IMR-90 (cell line): Measurements from ENCODE around the gene OPHN1. TPM values are rescaled to one million over a fixed set of nuclear protein-coding genes. Genes with fewer than 3 reads are reported as not detected.

Experiments used
- ATAC-seq: fragments of 200-7000 bp; cut with Tn5 transposase; 2 replicates; pipeline ENCODE4 v1.9.1; 2020; ENCODE audit warnings: low read depth, mild to moderate bottlenecking, moderate library complexity
- BruUV-seq: library from RNA; stranded (reverse); fragments of 400-500 nt; replicated peaks from 2 replicates; lab custom pipeline; 2021; lab: Mats Ljungman, UMichigan
- CTCF ChIA-PET: fragments of 300-600 bp; formaldehyde crosslinking; extraction: SDS; loops from one replicate; lab custom pipeline; 2021; ENCODE audit warnings: antibody characterized with exemption; lab: Yijun Ruan, JAX
- POLR2A ChIA-PET: fragments of 300-600 bp; sonication (Branson Sonifier 250); formaldehyde crosslinking; loops from one replicate; lab custom pipeline; 2022; ENCODE audit warnings: antibody characterized with exemption; ENCODE audit not compliant: unreplicated experiment; lab: Charles Lee
- DNase-seq: peaks from one replicate; pipeline ENCODE4 v3.0.0; 2013
- H2AFZ ChIP-seq: replicated peaks from 2 replicates; pipeline ENCODE3; 2013; ENCODE audit warnings: low read length, mild to moderate bottlenecking; ENCODE audit not compliant: poor library complexity
- H2AK5ac ChIP-seq: 2 replicates; pipeline ENCODE4 v1.6.1; 2013; ENCODE audit warnings: low read depth, low read length, inconsistent platforms
- H2AK9ac ChIP-seq: replicated peaks from 2 replicates; pipeline ENCODE3; 2013; ENCODE audit warnings: mild to moderate bottlenecking, low read depth, low read length, moderate library complexity; ENCODE audit not compliant: poor library complexity
- H2BK120ac ChIP-seq: 2 replicates; pipeline ENCODE4 v1.6.1; 2013; ENCODE audit warnings: low read depth, low read length, inconsistent platforms
- H2BK15ac ChIP-seq: 3 replicates; pipeline ENCODE4 v1.6.1; 2013; ENCODE audit warnings: low read depth, low read length, inconsistent platforms
- H2BK20ac ChIP-seq: 2 replicates; pipeline ENCODE4 v1.6.1; 2013; ENCODE audit warnings: low read depth, mild to moderate bottlenecking, inconsistent platforms, low read length, moderate library complexity
- H2BK5ac ChIP-seq: 2 replicates; pipeline ENCODE4 v1.6.1; 2013; ENCODE audit warnings: mild to moderate bottlenecking, low read depth, low read length, inconsistent platforms; ENCODE audit not compliant: poor library complexity, severe bottlenecking
- H3K14ac ChIP-seq: replicated peaks from 2 replicates; pipeline ENCODE4 v1.6.1; 2013; ENCODE audit warnings: low read depth, low read length, inconsistent platforms
- H3K18ac ChIP-seq: 2 replicates; pipeline ENCODE4 v1.6.1; 2013; ENCODE audit warnings: low read depth, low read length, control low read depth
- H3K23ac ChIP-seq: 2 replicates; pipeline ENCODE4 v1.6.1; 2013; ENCODE audit warnings: low read depth, low read length, inconsistent platforms
- H3K27ac ChIP-seq: 2 replicates; pipeline ENCODE4 v1.5.1; 2013; ENCODE audit warnings: mild to moderate bottlenecking, control low read depth, low read length; ENCODE audit not compliant: insufficient read depth
- H3K27me3 ChIP-seq: 2 replicates; pipeline ENCODE4 v1.6.1; 2013; ENCODE audit warnings: low read length; ENCODE audit not compliant: control insufficient read depth, insufficient read depth
- H3K36me3 ChIP-seq: 2 replicates; pipeline ENCODE4 v1.6.1; 2013; ENCODE audit warnings: low read length, mixed read lengths; ENCODE audit not compliant: control insufficient read depth, insufficient read depth
- H3K4ac ChIP-seq: 2 replicates; pipeline ENCODE4 v1.6.1; 2013; ENCODE audit warnings: low read depth, low read length, inconsistent platforms
- H3K4me1 ChIP-seq: 2 replicates; pipeline ENCODE4 v1.6.1; 2013; ENCODE audit warnings: low read length, mixed read lengths; ENCODE audit not compliant: control insufficient read depth, insufficient read depth
- H3K4me2 ChIP-seq: 2 replicates; pipeline ENCODE4 v1.6.1; 2013; ENCODE audit warnings: low read depth, mild to moderate bottlenecking, control low read depth, low read length, moderate library complexity
- H3K4me3 ChIP-seq: 2 replicates; pipeline ENCODE4 v1.5.1; 2013; ENCODE audit warnings: low read depth, mild to moderate bottlenecking, control low read depth, low read length, moderate library complexity; ENCODE audit not compliant: insufficient read depth
- H3K56ac ChIP-seq: 2 replicates; pipeline ENCODE4 v1.6.1; 2013; ENCODE audit warnings: low read length, inconsistent platforms; ENCODE audit not compliant: insufficient read depth; ENCODE audit errors: extremely low read depth
- H3K79me1 ChIP-seq, 2 experiments: 2 replicates each; pipeline ENCODE4 v1.6.1; 2013; ENCODE audit warnings: low read length in 2 of 2, inconsistent platforms in 1 of 2, low read depth in 1 of 2
- H3K9ac ChIP-seq: 2 replicates; pipeline ENCODE4 v1.6.1; 2013; ENCODE audit warnings: low read depth, low read length, control low read depth
- H3K9me1 ChIP-seq: 2 replicates; pipeline ENCODE4 v1.6.1; 2013; ENCODE audit warnings: low read length, inconsistent platforms; ENCODE audit not compliant: insufficient read depth
- H3K9me3 ChIP-seq: 2 replicates; pipeline ENCODE4 v1.6.1; 2013; ENCODE audit warnings: low read length; ENCODE audit not compliant: control insufficient read depth, insufficient read depth
- H4K20me1 ChIP-seq: 2 replicates; pipeline ENCODE4 v1.6.1; 2013; ENCODE audit warnings: low read length, inconsistent platforms; ENCODE audit not compliant: insufficient read depth
- H4K5ac ChIP-seq: 2 replicates; pipeline ENCODE4 v1.6.1; 2013; ENCODE audit warnings: mild to moderate bottlenecking, low read depth, low read length, control low read depth
- H4K8ac ChIP-seq, 2 experiments: 2 replicates each; pipeline ENCODE4 v1.6.1; 2013; ENCODE audit warnings: low read depth in 2 of 2, low read length in 2 of 2, control low read depth in 1 of 2, inconsistent platforms in 1 of 2
- H4K91ac ChIP-seq: 2 replicates; pipeline ENCODE4 v1.6.1; 2013; ENCODE audit warnings: low read depth, low read length, inconsistent platforms; ENCODE audit not compliant: insufficient read depth
- CEBPB ChIP-seq: IDR thresholded peaks from 2 replicates; pipeline ENCODE4 v1.6.1; 2012; ENCODE audit warnings: low read depth, low read length, improper control_type of control experiment
- WGBS, 2 experiments: methylation state at CpG; one replicate each; pipeline versions ENCODE4 v1.1.5 to v1.1.7; 2013; ENCODE audit warnings: missing lambda C conversion rate in 2 of 2; ENCODE audit not compliant: insufficient read length in 1 of 2; ENCODE audit errors: extremely low coverage in 2 of 2; 5-methylcytosine and 5-hydroxymethylcytosine counted together
- dilution Hi-C: fragments of 300-500 bp; cut with HindIII; formaldehyde crosslinking; loops from one replicate; pipeline ENCODE4 v1.14.3; 2018; ENCODE audit warnings: low sequenced_read_pairs; ENCODE audit not compliant: unreplicated experiment
- in situ Hi-C: fragments of 300-500 bp; cut with MboI; formaldehyde crosslinking; loops from 3 replicates; pipeline ENCODE4 v1.14.3; 2019; ENCODE audit warnings: low sequenced_read_pairs, inconsistent platforms, mixed read lengths
- intact Hi-C: fragments of 100-400 bp; cut with micrococcal nuclease; formaldehyde crosslinking; loops from 2 replicates; pipeline ENCODE4 v1.10.0; 2022
- polyA plus RNA-seq, 3 experiments: library from polyadenylated mRNA; depleted of rRNA; stranded (reverse); fragments of >200 nt; gene quantifications; 2 replicates each; pipeline ENCODE4 v1.2.3, GENCODE V29; 2012; ENCODE audit warnings: low replicate concordance in 1 of 3
- total RNA-seq: library from RNA; depleted of rRNA; stranded (reverse); fragments of >200 nt; gene quantifications from 2 replicates; pipeline ENCODE4 v1.2.3, GENCODE V29; 2012
- TF ChIP-seq, protein P1 (sequence below): conservative IDR thresholded peaks from 2 replicates; pipeline ENCODE4 v1.5.1; 2012; ENCODE audit warnings: mild to moderate bottlenecking, low read depth, low read length, improper control_type of control experiment

Gene OPHN1
- total and polyA plus RNA-seq, 2 of the 4 experiments (the other 2 are of a cell fraction): 4.0 to 13.1 TPM

DNA sequence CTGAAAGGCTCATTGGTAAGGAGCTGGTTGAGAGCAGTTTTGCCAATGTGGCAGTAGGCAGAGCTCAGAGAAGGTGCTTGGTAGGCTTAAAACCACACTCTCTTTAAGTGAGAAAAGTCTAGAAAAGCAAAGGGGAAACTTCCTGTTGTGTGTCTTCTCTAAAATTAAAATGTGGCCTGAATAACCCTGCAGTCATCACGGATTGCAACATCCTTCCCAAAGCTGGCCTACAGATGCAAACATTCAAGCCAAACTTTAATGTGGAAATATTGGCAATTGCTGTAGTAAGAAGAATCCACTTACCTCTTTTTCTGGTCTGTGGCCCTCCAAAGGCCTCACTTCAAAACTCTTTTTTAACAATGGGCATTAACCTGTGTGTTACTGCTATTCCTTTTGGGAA is 348.5 kb downstream of the OPHN1 start:
- Histone ChIP-seq H2BK20ac (no peak overlapping the region), H3K9me1 (no peaks in the 10 kb centered on the region), H3K36me3 (no peaks in the 10 kb centered on the region), H4K91ac (no peak overlapping the region), H2AK9ac (no peak overlapping the region), H4K5ac (no peak overlapping the region), H3K56ac (no peak overlapping the region), H2BK120ac (no peak overlapping the region; the same call in 1 of the 2 replicates), H3K14ac (no peak overlapping the region), H3K4me2 (no peak overlapping the region), H4K8ac (no peak overlapping the region), H3K23ac (no peak overlapping the region), H2AK5ac (no peak overlapping the region), H3K27me3 (no peaks in the 10 kb centered on the region), H3K9ac (no peak overlapping the region), H3K4me3 (no peak overlapping the region), H3K79me1 (no peaks in the 10 kb centered on the region), H2AFZ (no peak overlapping the region), H4K20me1 (no peaks in the 10 kb centered on the region), H3K9me3 (no peaks in the 10 kb centered on the region), H2BK5ac (no peak overlapping the region), H3K18ac (no peak overlapping the region; the same call in 1 of the 2 replicates), H3K4me1 (peaks cover 2% of the 10 kb centered on the region; the same call in 1 of the 2 replicates), H2BK15ac (no peak overlapping the region), H3K27ac (peak overlapping the region; percentile 58; the same call in 1 of the 2 replicates), H3K4ac (no peak overlapping the region)
- in situ Hi-C loops (no loop called here), dilution Hi-C loops (no loop called here), intact Hi-C loops (no loop called here)
- no CpG with 5 or more reads among the region's 1 CpG for WGBS, 2 experiments
- ChIA-PET POLR2A (no interaction called here), CTCF (no interaction called here)
- DNase-seq (peak; percentile 55), ATAC-seq (no peak)
- TF ChIP-seq, protein P1, sequence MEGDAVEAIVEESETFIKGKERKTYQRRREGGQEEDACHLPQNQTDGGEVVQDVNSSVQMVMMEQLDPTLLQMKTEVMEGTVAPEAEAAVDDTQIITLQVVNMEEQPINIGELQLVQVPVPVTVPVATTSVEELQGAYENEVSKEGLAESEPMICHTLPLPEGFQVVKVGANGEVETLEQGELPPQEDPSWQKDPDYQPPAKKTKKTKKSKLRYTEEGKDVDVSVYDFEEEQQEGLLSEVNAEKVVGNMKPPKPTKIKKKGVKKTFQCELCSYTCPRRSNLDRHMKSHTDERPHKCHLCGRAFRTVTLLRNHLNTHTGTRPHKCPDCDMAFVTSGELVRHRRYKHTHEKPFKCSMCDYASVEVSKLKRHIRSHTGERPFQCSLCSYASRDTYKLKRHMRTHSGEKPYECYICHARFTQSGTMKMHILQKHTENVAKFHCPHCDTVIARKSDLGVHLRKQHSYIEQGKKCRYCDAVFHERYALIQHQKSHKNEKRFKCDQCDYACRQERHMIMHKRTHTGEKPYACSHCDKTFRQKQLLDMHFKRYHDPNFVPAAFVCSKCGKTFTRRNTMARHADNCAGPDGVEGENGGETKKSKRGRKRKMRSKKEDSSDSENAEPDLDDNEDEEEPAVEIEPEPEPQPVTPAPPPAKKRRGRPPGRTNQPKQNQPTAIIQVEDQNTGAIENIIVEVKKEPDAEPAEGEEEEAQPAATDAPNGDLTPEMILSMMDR: no peak
- TF ChIP-seq CEBPB: peak; percentile 83
- BruUV-seq: no TSS peak
